ENCODE data around the gene TGFBR3.

Gene TGFBR3

DNA sequence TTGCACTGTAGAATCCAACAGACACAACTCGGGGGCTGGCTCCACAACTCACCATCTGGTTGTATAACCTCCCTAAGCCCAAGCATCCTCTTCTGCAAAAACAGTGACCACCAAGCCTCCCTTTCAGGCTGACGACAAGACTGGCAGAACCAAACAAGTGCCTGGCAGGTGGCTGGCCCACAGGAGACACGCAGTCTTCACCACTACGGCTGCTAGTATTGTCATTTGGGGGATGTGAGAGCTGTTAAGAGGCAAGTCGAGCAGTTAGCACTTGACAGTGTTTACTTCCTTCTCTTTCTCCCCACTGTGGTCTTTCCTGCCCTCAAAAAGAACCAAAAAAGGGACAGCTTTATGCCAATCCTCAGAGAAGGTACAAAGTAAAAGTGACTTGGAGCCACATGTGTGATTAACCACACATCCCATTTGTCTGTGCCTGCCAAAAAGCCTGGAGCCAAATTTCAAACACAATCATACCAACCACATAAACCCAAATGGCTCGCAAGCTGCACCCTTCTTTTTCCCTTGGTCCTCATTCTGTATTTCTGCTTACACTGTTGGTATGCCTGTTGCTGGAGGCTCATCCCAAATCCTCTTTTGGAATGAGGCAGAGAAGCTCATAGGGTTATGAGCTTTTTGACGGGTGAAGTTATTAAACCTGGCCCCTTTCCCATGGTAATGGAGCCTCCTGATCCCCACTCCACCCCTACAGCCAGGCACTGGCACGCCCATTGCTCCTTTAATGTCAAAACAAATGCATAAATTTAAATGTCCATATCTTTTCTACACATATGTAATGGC, 94.1 kb downstream of the TGFBR3 start:
- Histone ChIP-seq H3K4me3 (ENCODE audit: severe bottlenecking) (no peak overlapping the region), H3K27me3 (ENCODE audit: insufficient read depth, poor library complexity, severe bottlenecking) (no peaks in the 10 kb centered on the region), H3K9me3 (ENCODE audit: severe bottlenecking) (no peaks in the 10 kb centered on the region), H3K36me3 (ENCODE audit: low read depth) (no peaks in the 10 kb centered on the region), H3K27ac (ENCODE audit: poor library complexity, severe bottlenecking) (no peak overlapping the region), H3K4me1 (ENCODE audit: insufficient read depth, poor library complexity, severe bottlenecking) (peaks cover 5% of the 10 kb centered on the region)
- TF ChIP-seq, protein P1, sequence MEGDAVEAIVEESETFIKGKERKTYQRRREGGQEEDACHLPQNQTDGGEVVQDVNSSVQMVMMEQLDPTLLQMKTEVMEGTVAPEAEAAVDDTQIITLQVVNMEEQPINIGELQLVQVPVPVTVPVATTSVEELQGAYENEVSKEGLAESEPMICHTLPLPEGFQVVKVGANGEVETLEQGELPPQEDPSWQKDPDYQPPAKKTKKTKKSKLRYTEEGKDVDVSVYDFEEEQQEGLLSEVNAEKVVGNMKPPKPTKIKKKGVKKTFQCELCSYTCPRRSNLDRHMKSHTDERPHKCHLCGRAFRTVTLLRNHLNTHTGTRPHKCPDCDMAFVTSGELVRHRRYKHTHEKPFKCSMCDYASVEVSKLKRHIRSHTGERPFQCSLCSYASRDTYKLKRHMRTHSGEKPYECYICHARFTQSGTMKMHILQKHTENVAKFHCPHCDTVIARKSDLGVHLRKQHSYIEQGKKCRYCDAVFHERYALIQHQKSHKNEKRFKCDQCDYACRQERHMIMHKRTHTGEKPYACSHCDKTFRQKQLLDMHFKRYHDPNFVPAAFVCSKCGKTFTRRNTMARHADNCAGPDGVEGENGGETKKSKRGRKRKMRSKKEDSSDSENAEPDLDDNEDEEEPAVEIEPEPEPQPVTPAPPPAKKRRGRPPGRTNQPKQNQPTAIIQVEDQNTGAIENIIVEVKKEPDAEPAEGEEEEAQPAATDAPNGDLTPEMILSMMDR (IDR thresholded peaks at IDR 0.05; ENCODE audit: poor library complexity, severe bottlenecking) = no peak
- ATAC-seq (ENCODE audit: low read depth) (no peak), DNase-seq (ENCODE audit: low spot score) (no peak)

DNA sequence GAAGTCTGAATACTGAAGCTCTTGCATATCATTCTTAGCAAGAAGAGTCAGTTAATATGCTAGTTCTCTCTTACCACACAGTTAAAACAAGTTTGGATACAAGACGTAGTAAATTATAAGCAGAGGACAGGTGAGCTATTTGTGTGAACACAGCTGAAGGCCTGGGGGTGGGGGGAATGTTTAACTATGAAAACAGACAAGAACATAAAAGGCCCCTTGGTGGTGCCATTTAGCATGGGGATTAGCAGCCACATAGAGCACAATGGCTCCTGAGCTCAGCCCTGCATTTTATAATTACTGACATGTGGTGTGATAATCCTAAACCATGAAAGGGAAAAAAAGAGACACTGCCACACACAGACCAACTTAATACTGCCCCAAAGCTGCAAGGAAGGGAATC, 94.8 kb downstream of the TGFBR3 start:
- Histone ChIP-seq H3K4me3 (ENCODE audit: severe bottlenecking) (no peak overlapping the region), H3K27ac (ENCODE audit: poor library complexity, severe bottlenecking) (no peak overlapping the region), H3K4me1 (ENCODE audit: insufficient read depth, poor library complexity, severe bottlenecking) (peaks cover 5% of the 10 kb centered on the region), H3K27me3 (ENCODE audit: insufficient read depth, poor library complexity, severe bottlenecking) (no peaks in the 10 kb centered on the region), H3K9me3 (ENCODE audit: severe bottlenecking) (no peaks in the 10 kb centered on the region), H3K36me3 (ENCODE audit: low read depth) (no peaks in the 10 kb centered on the region)
- TF ChIP-seq, protein P1 (IDR thresholded peaks at IDR 0.05; ENCODE audit: poor library complexity, severe bottlenecking) = peak; percentile 10
- DNase-seq (ENCODE audit: low spot score) = no peak
- no peak for ATAC-seq (ENCODE audit: low read depth)

DNA sequence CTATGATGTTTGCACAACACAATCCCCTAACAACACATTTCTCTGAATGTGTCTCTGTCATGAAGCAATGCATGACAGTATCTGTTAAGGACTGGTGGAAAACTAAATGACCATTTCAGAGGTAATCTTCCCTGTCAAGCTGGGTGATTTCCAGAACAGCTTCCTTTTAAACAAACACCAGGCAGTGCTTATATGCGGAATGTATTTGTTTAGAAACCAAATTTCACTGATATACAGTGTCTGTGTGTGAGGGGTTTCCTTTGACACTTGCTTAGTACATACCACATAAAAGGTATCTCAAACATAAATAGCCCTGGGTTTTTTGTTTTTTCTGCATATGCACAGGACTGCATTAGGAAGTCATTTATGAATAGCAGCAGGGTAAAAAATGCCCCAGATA, 95.6 kb downstream of the TGFBR3 start:
- TF ChIP-seq, protein P1 (IDR thresholded peaks at IDR 0.05; ENCODE audit: poor library complexity, severe bottlenecking) = no peak
- H3K4me3 ChIP-seq (ENCODE audit: severe bottlenecking) = no peak overlapping the region

DNA sequence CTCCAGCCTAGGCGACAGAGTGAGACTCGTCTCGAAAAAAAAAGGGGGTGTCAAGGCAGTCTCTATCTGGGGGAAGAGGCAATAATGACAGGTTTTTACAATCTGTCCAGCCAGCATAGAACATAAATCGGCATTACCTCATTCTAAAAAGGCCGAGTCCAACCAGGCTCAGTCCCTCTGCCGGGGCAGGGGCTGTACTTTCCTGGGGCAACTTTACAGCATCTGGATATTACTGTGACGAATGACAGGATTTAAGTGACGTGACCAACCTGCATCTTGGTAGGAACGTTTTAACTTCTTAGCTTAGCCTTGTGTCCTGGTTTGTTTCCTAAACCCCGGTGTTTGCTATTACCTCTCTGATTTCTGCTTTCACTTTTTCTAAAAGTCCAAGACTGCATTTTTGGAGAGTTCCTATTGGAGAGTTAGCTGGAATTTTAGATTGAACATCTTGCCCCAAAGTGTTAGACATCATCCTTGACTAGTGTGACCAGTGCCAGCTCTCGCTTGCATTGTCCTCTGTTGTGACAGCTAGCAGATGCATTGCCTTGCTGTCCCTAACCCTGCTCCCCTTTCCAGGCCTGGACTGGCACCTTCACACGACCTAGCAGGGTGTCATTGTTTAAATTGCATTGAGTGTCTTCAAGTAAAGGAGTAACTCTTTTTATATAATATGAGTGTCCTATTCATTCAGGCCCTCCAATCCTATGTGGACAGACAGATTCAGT, 96.5 kb downstream of the TGFBR3 start:
- Histone ChIP-seq H3K27ac (ENCODE audit: poor library complexity, severe bottlenecking) (no peak overlapping the region), H3K9me3 (ENCODE audit: severe bottlenecking) (no peaks in the 10 kb centered on the region), H3K27me3 (ENCODE audit: insufficient read depth, poor library complexity, severe bottlenecking) (no peaks in the 10 kb centered on the region), H3K4me3 (ENCODE audit: severe bottlenecking) (no peak overlapping the region), H3K36me3 (ENCODE audit: low read depth) (no peaks in the 10 kb centered on the region), H3K4me1 (ENCODE audit: insufficient read depth, poor library complexity, severe bottlenecking) (peaks cover 5% of the 10 kb centered on the region)
- DNase-seq (ENCODE audit: low spot score) (no peak), ATAC-seq (ENCODE audit: low read depth) (no peak)
- TF ChIP-seq, protein P1 (IDR thresholded peaks at IDR 0.05; ENCODE audit: poor library complexity, severe bottlenecking) = no peak

More for the DNA sequence above, 95.6 kb downstream of the TGFBR3 start:
- ATAC-seq (ENCODE audit: low read depth) (no peak), DNase-seq (ENCODE audit: low spot score) (no peak)
- H3K27ac ChIP-seq (ENCODE audit: poor library complexity, severe bottlenecking) = no peak overlapping the region
- H3K4me1 ChIP-seq (ENCODE audit: insufficient read depth, poor library complexity, severe bottlenecking) = peaks cover 5% of the 10 kb centered on the region
- H3K27me3 ChIP-seq (ENCODE audit: insufficient read depth, poor library complexity, severe bottlenecking) = no peaks in the 10 kb centered on the region
- no peaks in the 10 kb centered on the region for H3K36me3 ChIP-seq (ENCODE audit: low read depth)
- no peaks in the 10 kb centered on the region for H3K9me3 ChIP-seq (ENCODE audit: severe bottlenecking)
